HK-2 (cell line): ENCODE data around the gene MAD1L1.
"Not testable (repeated sequence)": the region's sequence is repeated elsewhere in the genome, so short reads cannot be mapped to it uniquely, and the experiment has no call there.

ENCODE experiments used
- DNase-seq: peaks from one replicate; pipeline ENCODE4 v3.0.0-alpha.2; 2018; ENCODE audit not compliant: unreplicated experiment

Gene MAD1L1

GRCh38 chr7:2232766-2233520 is at the start of gene MAD1L1:
TSS of gene MAD1L1 (minus strand) at chr7:2232945. CDS start at chr7:2230133, 2,812 bp downstream.
- peak; percentile 93 for DNase-seq

- no peak for DNase-seq
Observed at GRCh38 chr7:2282185-2282751, 49.5 kb upstream of the MAD1L1 start.

- DNase-seq = no peak
Observed at GRCh38 chr7:2281541-2281940, 48.8 kb upstream of the MAD1L1 start.

GRCh38 chr7:2280424-2280823 is 47.7 kb upstream of the MAD1L1 start:
- no peak for DNase-seq

DNA sequence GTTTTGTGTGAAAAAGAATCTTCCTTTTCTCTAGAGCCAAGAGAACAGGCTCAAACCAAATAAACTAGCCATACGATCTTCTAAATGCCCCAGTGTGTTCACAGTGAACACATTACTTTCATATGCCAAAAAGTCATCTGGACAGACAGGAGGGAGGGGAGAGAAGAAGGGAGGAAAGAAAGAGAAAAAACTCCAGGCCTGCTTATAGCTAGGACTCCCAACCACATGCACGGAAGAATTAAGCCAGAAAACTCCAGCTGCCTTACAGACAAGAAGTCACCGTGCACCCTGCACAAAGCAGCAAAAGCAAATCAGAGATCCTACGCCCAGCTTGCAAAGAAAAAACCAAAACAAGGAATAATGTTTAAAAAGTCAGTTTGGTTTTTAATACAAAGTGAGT is 47.2 kb upstream of the MAD1L1 start:
- no peak for DNase-seq

DNA sequence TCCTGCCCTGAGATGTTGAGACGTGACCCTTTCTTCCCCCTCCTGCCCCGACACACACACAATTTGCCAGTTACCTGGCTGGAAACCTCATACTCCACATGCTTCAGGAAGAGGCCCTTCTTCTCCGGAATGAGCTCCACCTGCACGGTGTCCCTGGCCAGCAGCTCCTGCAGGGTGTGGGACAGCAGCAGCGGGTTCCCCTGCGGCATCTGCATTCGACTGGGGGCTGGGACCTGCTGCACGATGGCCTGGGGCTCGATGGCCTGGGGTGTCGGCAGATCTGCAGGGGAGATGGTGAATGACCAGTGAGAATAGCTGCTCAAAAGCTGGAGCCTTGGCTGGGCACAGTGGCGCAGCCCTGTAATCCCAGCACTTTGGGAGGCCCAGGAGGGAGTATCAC is 45.3 kb upstream of the MAD1L1 start:
- no peak for DNase-seq

DNA sequence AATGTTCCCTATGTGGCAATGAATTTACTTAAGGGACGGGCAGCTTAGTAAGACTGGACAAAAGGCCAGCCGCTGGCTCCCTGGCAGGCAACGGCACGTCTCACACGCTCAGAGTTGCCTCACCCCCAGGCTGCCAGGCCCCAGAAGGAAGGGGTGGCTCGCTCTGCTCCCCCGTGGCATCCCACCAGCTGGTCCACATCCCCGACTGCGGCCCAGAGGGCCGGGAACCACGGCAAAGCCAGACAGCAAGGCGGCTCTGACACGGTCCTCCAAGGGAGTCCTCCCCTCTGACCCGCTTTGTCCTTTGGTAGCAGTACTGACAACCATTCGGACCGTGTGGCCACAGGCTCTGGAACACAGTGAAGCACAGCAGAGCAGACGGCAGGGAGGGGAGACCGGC is 43.4 kb upstream of the MAD1L1 start:
- DNase-seq = no peak

GRCh38 chr7:2275101-2275500 is 42.4 kb upstream of the MAD1L1 start:
- DNase-seq = no peak

GRCh38 chr7:2274666-2275065 is 41.9 kb upstream of the MAD1L1 start:
- DNase-seq = no peak

- no peak for DNase-seq
Observed at GRCh38 chr7:2273866-2274265, 41.1 kb upstream of the MAD1L1 start.

- no peak for DNase-seq
Observed at GRCh38 chr7:2272031-2272430, 39.3 kb upstream of the MAD1L1 start.

DNA sequence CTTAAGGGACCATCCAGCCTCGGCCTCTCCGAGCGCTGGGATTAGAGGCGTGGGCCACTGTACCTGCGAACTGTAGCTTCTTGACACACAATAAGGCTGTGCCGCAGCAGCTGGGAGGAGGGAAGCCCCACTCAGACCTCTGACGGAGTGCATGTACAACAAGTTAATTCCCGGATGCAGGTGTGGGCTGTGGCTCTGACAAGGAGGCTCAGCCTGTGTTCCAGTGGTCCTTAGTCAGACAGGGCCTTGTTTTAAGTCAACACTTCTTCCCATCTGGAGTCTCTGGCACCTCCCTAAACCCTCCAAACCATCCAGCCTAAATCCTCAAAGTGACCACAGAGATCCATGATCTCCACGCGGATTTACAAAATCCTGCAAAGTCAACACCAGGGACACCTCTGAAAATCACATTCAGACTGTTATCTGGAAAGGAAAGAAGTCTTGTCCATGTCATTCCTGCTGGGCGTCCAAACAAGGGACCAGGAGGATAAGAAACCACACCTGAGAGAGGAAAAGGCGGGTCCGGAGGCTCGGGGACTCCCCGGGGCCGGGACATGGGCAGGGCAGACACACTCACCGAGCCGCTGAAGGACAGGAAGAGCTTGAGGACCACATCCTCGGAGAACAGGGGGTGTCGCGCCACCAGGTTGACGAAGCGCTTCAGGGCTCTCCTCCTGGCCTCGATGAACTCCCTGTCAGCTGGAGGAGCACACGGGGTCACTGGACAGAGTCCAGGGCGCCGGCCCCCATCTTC is 38.7 kb upstream of the MAD1L1 start:
- no peak for DNase-seq

DNA sequence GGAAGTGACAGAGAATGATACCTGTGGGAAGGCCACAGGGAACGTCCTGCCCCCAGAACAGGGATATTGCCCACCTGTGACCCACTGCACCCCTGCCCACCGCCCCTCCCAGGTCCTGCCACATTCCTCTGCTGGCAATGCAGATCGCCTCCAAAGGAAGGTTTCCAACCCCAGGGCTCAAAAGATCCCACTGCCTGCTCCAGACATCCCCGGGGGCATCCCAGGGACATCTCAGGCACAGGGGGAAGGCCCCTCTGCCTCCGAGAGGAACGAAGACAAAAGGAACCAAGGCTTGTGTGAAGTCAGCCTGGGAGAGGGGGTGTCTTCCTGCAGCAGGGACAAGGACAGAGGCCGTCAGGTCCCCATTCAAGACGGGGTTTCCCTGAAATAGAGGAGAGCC is 37.8 kb upstream of the MAD1L1 start:
- DNase-seq = no peak

DNA sequence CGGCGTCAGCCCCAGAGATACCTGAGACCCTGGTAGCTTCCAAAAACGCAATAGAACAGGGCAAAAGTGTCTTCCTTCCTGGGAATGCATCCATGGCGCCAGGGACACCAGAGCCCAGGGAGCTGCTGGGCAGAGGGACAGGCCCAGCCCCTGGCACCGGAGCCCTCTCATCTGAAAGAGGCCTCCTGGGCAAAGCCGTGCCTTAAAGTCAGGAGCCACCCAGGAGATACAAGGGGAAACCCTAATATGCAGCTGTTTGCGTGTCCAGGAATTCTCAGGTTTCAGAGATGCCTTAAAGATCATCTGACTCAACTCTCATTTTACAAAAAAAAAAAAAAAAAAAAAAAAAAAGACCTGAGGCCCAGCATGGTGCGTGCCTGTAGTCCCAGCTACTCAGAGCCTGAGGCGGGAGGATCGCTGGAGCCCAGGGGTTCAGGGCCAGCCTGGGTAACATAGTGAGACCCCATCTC is 37.3 kb upstream of the MAD1L1 start:
- DNase-seq = no peak

DNA sequence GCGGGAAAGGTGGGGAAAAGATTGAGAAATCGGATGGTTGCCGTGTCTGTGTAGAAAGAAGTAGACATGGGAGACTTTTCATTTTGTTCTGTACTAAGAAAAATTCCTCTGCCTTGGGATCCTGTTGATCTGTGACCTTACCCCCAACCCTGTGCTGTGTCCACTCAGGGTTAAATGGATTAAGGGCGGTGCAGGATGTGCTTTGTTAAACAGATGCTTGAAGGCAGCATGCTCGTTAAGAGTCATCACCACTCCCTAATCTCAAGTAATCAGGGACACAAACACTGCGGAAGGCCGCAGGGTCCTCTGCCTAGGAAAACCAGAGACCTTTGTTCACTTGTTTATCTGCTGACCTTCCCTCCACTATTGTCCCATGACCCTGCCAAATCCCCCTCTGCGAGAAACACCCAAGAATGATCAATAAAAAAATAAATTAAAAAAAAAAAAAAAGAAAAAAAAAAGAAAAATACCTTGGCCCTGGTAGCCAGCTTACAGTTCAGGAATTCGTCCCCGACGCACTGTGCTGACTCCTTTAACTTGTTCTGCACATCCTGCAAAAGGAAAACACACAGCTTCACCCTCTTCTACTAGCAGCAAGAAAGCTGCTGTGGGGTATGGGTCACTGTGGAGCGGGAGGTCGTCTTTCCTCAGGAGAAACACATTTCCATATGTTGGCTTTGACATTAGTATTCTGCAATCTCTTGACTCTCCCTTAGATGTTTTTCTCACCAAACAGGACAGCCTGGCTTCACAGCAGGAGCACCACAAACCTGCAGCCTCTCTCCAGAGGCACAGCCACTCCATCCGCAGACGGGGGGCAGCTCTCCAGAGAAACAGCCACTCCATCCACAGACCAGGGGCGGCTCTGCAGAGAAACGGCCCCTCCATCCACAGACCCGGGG is 36.6 kb upstream of the MAD1L1 start:
- DNase-seq = not testable (repeated sequence)

DNA sequence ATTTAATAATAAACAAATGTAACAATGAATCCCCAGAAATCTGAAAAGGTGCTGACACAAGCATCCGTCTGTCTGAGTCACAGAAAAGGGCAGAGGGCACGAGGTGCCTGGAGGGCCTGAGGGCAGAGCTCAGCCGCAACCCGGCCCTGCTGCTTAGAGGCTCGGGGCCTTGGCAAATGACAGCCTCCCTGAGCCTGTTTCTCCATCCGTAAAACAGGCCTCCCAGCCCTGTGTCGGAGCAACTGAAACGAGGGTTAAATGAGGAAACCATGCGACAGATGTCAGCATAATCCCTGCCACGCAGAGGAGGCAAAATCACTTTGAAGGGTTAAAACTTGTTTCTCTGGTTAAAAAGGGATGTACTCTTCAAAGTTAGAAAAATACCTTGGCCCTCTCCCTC is 34.2 kb upstream of the MAD1L1 start:
- no peak for DNase-seq

- DNase-seq = no peak
Observed at GRCh38 chr7:2264158-2264557, 31.4 kb upstream of the MAD1L1 start.

DNA sequence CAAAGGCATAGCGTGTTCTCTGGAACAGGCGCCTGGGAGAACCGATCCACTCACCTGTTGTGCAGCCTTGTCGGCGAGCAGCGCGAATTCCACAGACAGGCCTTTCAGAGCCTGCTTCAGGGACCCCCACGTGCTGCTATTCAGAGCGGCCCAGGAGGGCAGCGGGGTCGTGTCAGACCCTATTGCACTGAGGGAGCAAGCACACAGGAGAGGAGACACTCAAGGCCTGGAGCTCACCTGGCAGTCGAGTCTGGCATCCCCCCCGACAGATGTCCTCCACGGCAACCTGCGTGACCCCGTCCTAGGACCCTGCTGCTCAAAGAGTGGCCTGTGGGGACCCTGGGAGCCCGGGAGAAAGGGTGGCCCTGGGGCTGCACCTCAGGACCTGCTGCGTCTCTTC is 30.4 kb upstream of the MAD1L1 start:
- no peak for DNase-seq

DNA sequence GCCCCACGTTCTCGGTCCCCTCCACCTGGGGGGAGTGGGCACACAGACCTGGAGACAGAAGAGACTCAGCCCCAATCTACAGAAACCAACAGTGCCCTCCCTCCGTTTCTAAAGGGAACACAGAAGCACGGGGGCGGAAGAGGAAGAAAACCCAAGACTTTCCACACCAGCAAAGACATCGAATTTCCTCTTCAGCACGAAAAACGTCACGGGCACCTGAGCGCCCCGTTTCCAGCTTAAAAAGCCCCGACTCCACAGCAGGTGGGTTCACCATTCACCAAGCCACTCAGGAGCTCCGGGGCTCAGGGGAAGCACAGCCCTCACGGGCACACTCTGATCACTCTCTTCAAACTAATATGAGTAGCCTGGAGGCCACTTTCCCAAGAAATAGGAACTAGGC is 28.9 kb upstream of the MAD1L1 start:
- no peak for DNase-seq

DNA sequence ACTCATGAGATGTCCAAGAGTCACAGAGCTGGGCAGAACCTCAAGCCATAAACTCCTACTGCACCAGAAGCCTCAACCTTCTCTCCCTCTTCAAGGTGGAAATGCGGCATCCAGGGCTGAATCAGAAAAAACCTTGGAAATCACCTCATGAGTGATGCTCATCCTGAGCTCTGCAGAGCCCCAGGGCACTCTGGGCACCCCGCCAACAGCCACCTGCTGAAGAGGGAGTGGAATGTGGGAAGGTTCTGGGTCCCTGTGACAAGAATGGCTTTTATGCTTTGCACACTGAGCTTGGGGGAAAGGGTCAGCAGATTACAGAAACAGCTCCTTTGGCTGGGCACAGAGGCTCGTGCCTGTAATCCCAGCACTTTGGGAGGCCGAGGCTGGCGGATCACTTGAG is 28.1 kb upstream of the MAD1L1 start:
- peak; percentile 68 for DNase-seq

DNA sequence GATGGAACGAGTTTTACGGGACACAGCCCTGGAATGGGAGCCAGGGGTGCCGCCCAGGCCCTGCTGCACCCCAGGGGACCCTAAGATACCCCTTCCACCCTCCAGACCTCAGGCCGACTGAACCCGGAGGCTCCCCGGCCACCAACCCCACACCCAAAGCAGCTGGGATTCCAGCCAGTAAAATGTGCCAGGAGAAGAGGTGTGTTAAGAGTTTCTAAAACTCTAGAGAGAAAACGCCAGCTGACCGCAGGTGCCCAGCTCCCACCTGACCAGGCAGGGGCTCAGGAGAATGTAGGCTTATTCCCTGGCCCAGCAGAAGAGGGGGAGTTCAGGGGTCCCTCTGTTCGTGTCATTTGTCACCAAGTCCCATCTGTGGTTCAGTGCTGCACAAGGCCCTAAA is 26.7 kb upstream of the MAD1L1 start:
- DNase-seq = no peak
